HCT116 (cell line): ENCODE results near the gene MFSD1. TPM values are rescaled to one million over a fixed set of nuclear protein-coding genes. Genes with fewer than 3 reads are reported as not detected.

Experiments
- ATAC-seq: fragments of 200-7000 bp; cut with Tn5 transposase; 2 replicates; pipeline ENCODE4 v1.9.1; 2020; ENCODE audit warnings: mild to moderate bottlenecking, moderate library complexity
- BruUV-seq: library from RNA; stranded (reverse); fragments of 400-500 nt; replicated peaks from 2 replicates; lab custom pipeline; 2021; lab: Mats Ljungman, UMichigan
- CTCF ChIA-PET: fragments of 300-600 bp; sonication (Branson Sonifier 250); formaldehyde crosslinking; loops from one replicate; lab custom pipeline; 2021; ENCODE audit warnings: antibody characterized with exemption; lab: Charles Lee
- POLR2A ChIA-PET: fragments of 300-600, 350-600 bp; sonication (Branson Sonifier 250); formaldehyde crosslinking; loops from one replicate; lab custom pipeline; 2021; ENCODE audit warnings: antibody characterized with exemption; lab: Charles Lee
- RAD21 ChIA-PET, 2 experiments: fragments of 300-600 bp; sonication (Branson Sonifier 250); formaldehyde crosslinking; loops; one replicate each; lab custom pipeline; 2023; ENCODE audit warnings: low total read pairs in 2 of 2; ENCODE audit not compliant: uncharacterized antibody in 2 of 2, unreplicated experiment in 2 of 2, low non-redundant PET in 1 of 2; lab: Charles Lee
- DNase-seq: peaks from one replicate; pipeline ENCODE4 v3.0.0-alpha.2; 2010; ENCODE audit warnings: low read depth, low spot score
- H2AFZ ChIP-seq: fragments of 200-600 bp; shearing (Covaris generic), sonication (generic); 2 replicates; pipeline ENCODE4 v1.6.1; 2017; ENCODE audit warnings: low read depth, mixed run types, mixed read lengths, antibody characterized with exemption, low read length; ENCODE audit not compliant: poor library complexity, severe bottlenecking
- H3K27ac ChIP-seq: 2 replicates; pipeline ENCODE4 v1.5.1; 2012; ENCODE audit warnings: low read depth, low read length
- H3K27me3 ChIP-seq: fragments of 200-600 bp; sonication (generic); 2 replicates; pipeline ENCODE4 v1.6.1; 2016; ENCODE audit warnings: mixed run types, low read length, mixed read lengths; ENCODE audit not compliant: insufficient read depth
- H3K36me3 ChIP-seq, 2 experiments: fragments of 200-500 bp in 1 of 2; fragments of 200-600 bp in 1 of 2; sonication (Bioruptor generic) in 1 of 2; sonication (generic) in 1 of 2; 2 replicates each; pipeline versions ENCODE4 v1.5.1 to v1.6.1; 2014 to 2016; ENCODE audit warnings: low read length in 2 of 2, inconsistent platforms in 1 of 2, mixed read lengths in 1 of 2, mixed run types in 1 of 2; ENCODE audit not compliant: insufficient read depth in 2 of 2, control insufficient read depth in 1 of 2
- H3K4me1 ChIP-seq, 2 experiments: fragments of 200-600 bp in 1 of 2; sonication (generic) in 1 of 2; 2 replicates each; pipeline versions ENCODE4 v1.5.1 to v1.6.1; 2012 to 2017; ENCODE audit warnings: low read length in 2 of 2, inconsistent platforms in 1 of 2, mild to moderate bottlenecking in 1 of 2, mixed read lengths in 1 of 2, mixed run types in 1 of 2, moderate library complexity in 1 of 2; ENCODE audit not compliant: insufficient read depth in 2 of 2, control insufficient read depth in 1 of 2
- H3K4me2 ChIP-seq: fragments of 200-600 bp; sonication (generic); 2 replicates; pipeline ENCODE4 v1.6.1; 2017; ENCODE audit warnings: mixed run types, low read length, mixed read lengths
- H3K4me3 ChIP-seq, 2 experiments: fragments of 200-600 bp in 1 of 2; sonication (generic) in 1 of 2; replicated peaks in 1 of 2; 2 replicates each; pipeline ENCODE4 v1.5.1; 2011 to 2016; ENCODE audit warnings: low read length in 2 of 2, control low read depth in 1 of 2, low read depth in 1 of 2, mild to moderate bottlenecking in 1 of 2, mixed read lengths in 1 of 2, mixed run types in 1 of 2
- H3K79me2 ChIP-seq: fragments of 200-600 bp; sonication (generic); 2 replicates; pipeline ENCODE4 v1.6.1; 2017; ENCODE audit warnings: mild to moderate bottlenecking, mixed run types, low read length, moderate library complexity, mixed read lengths; ENCODE audit not compliant: insufficient read depth
- H3K9ac ChIP-seq: fragments of 200-600 bp; sonication (generic); 2 replicates; pipeline ENCODE4 v1.6.1; 2016; ENCODE audit warnings: low read length, mixed read lengths
- H3K9me2 ChIP-seq: fragments of 200-600 bp; sonication (generic), shearing (Covaris generic); 2 replicates; pipeline ENCODE4 v1.6.1; 2017; ENCODE audit warnings: mixed run types, mild to moderate bottlenecking, moderate library complexity; ENCODE audit not compliant: insufficient read depth
- H3K9me3 ChIP-seq, 2 experiments: fragments of 200-500 bp in 1 of 2; fragments of 200-600 bp in 1 of 2; sonication (Bioruptor generic) in 1 of 2; sonication (generic) in 1 of 2; 2 replicates each; pipeline ENCODE4 v1.6.1; 2014 to 2017; ENCODE audit warnings: low read length in 2 of 2, mixed read lengths in 2 of 2, inconsistent platforms in 1 of 2, low read depth in 1 of 2, mild to moderate bottlenecking in 1 of 2, mixed run types in 1 of 2, moderate library complexity in 1 of 2; ENCODE audit not compliant: control insufficient read depth in 1 of 2, insufficient read depth in 1 of 2
- H4K20me1 ChIP-seq: fragments of 200-600 bp; sonication (generic), shearing (Covaris generic); 2 replicates; pipeline ENCODE4 v1.6.1; 2017; ENCODE audit warnings: mixed run types, mild to moderate bottlenecking, moderate library complexity; ENCODE audit not compliant: insufficient read depth
- EGR1 ChIP-seq: IDR thresholded peaks from 2 replicates; pipeline ENCODE4 v1.6.1; 2012; ENCODE audit warnings: low read depth
- ELF1 ChIP-seq: IDR thresholded peaks from 2 replicates; pipeline ENCODE4 v1.6.1; 2012; ENCODE audit warnings: low read depth, borderline replicate concordance
- EZH2 ChIP-seq: fragments of 200-600 bp; sonication (generic); IDR thresholded peaks from 2 replicates; pipeline ENCODE4 v1.6.1; 2017; ENCODE audit warnings: antibody characterized with exemption, mixed run types
- EZH2phosphoT487 ChIP-seq: fragments of 200-600 bp; IDR thresholded peaks from 2 replicates; pipeline ENCODE4 v1.6.1; 2018; ENCODE audit warnings: antibody characterized with exemption, borderline replicate concordance
- POLR2A ChIP-seq: IDR thresholded peaks from 2 replicates; pipeline ENCODE4 v1.7.0; 2011; ENCODE audit warnings: borderline replicate concordance; ENCODE audit not compliant: insufficient read depth, insufficient read length; ENCODE audit errors: extremely low read depth
- POLR2AphosphoS5 ChIP-seq: IDR thresholded peaks from 2 replicates; pipeline ENCODE4 v1.6.1; 2011; ENCODE audit warnings: mild to moderate bottlenecking, low read depth, low read length, moderate library complexity
- SIN3A ChIP-seq: IDR thresholded peaks from 2 replicates; pipeline ENCODE4 v1.6.1; 2012; ENCODE audit warnings: low read depth
- TCF7L2 ChIP-seq: IDR thresholded peaks from 2 replicates; pipeline ENCODE4 v1.7.0; 2011; ENCODE audit warnings: borderline replicate concordance, inconsistent platforms; ENCODE audit not compliant: insufficient read depth, insufficient read length; ENCODE audit errors: extremely low read depth
- YY1 ChIP-seq: IDR thresholded peaks from 2 replicates; pipeline ENCODE4 v1.6.1; 2011; ENCODE audit warnings: low read length, low read depth, moderate library complexity, mild to moderate bottlenecking; ENCODE audit not compliant: insufficient replicate concordance; ENCODE audit errors: extremely low read depth
- ZFX ChIP-seq: fragments of 450-650 bp; IDR thresholded peaks from 2 replicates; pipeline ENCODE4 v1.6.1; 2017
- intact Hi-C: fragments of 100-400 bp; cut with micrococcal nuclease; formaldehyde crosslinking; loops from 2 replicates; pipeline ENCODE4 v1.10.0; 2022
- total RNA-seq: library from RNA; stranded (reverse); gene quantifications from one replicate; pipeline ENCODE4 v1.2.1, GENCODE V29; 2021; ENCODE audit not compliant: unreplicated experiment
- TF ChIP-seq, protein P1 (sequence below), 3 experiments: fragments of 200-600 bp in 1 of 3; sonication (generic) in 1 of 3; IDR thresholded peaks in 2 of 3; conservative IDR thresholded peaks in 1 of 3; 2 replicates each; pipeline ENCODE4 v1.5.1; 2012 to 2017; ENCODE audit warnings: low read depth in 2 of 3, low read length in 2 of 3, antibody characterized with exemption in 1 of 3, borderline replicate concordance in 1 of 3, control low read depth in 1 of 3, mild to moderate bottlenecking in 1 of 3, mixed read lengths in 1 of 3, mixed run types in 1 of 3, moderate library complexity in 1 of 3; ENCODE audit not compliant: insufficient read depth in 1 of 3
- TF ChIP-seq, protein P2 (sequence below): IDR thresholded peaks from 2 replicates; pipeline ENCODE4 v1.6.1; 2012
- TF ChIP-seq, protein P3 (sequence below): IDR thresholded peaks from 2 replicates; pipeline ENCODE4 v1.6.1; 2012

Gene MFSD1
- total RNA-seq, 1 experiment from 2014 or later = 12.8 TPM

DNA sequence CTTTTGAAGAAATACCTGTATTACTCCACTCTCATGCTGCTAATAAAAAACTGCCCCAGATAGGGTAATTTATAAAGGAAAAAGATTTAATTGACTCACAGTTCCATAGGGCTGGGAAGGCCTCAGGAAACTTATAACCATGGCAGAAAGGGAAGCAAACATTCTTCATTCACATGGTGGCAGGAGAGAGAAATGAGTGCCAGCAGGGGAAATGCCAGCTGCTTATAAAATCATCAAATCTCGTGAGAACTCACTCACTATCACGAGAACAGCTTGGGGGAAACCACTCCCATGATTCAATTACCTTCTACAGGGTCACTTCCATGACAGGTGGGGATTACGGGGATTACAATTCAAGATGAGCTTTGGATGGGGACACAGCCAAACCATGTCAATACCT lies 18.7 kb downstream of the MFSD1 start:
- H3K9me3 ChIP-seq = no peaks in the 10 kb centered on the region
- no peak overlapping the region for H2AFZ ChIP-seq
- no peak overlapping the region for H3K4me3 ChIP-seq
- CTCF ChIA-PET = no interaction called here
- no peaks in the 10 kb centered on the region for H3K79me2 ChIP-seq
- DNase-seq = no peak
- RAD21 ChIA-PET = no interaction called here
- intact Hi-C loops = no loop called here
- no peaks in the 10 kb centered on the region for H3K4me1 ChIP-seq
- no TSS peak for BruUV-seq
- POLR2A ChIA-PET = no interaction called here
- no peak overlapping the region for H3K27ac ChIP-seq
- no peaks in the 10 kb centered on the region for H4K20me1 ChIP-seq
- no peak for ATAC-seq
- H3K4me2 ChIP-seq = no peak overlapping the region
- H3K9ac ChIP-seq = no peak overlapping the region
- no peaks in the 10 kb centered on the region for H3K27me3 ChIP-seq
- TF ChIP-seq POLR2AphosphoS5 (no peak), POLR2A (no peak), EZH2 (no peak), SIN3A (no peak), TCF7L2 (no peak), ELF1 (no peak), ZFX (no peak), EZH2phosphoT487 (no peak), YY1 (no peak), EGR1 (no peak)
- TF ChIP-seq, protein P1, sequence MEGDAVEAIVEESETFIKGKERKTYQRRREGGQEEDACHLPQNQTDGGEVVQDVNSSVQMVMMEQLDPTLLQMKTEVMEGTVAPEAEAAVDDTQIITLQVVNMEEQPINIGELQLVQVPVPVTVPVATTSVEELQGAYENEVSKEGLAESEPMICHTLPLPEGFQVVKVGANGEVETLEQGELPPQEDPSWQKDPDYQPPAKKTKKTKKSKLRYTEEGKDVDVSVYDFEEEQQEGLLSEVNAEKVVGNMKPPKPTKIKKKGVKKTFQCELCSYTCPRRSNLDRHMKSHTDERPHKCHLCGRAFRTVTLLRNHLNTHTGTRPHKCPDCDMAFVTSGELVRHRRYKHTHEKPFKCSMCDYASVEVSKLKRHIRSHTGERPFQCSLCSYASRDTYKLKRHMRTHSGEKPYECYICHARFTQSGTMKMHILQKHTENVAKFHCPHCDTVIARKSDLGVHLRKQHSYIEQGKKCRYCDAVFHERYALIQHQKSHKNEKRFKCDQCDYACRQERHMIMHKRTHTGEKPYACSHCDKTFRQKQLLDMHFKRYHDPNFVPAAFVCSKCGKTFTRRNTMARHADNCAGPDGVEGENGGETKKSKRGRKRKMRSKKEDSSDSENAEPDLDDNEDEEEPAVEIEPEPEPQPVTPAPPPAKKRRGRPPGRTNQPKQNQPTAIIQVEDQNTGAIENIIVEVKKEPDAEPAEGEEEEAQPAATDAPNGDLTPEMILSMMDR (IDR thresholded peaks at IDR 0.05 in 2 of 3, conservative IDR thresholded peaks at IDR 0.05 in 1 of 3; ENCODE audit: borderline replicate concordance in 1 of 3, insufficient read depth in 1 of 3, low read depth in 2 of 3, low read length in 2 of 3) = no peak
- TF ChIP-seq, protein P2, sequence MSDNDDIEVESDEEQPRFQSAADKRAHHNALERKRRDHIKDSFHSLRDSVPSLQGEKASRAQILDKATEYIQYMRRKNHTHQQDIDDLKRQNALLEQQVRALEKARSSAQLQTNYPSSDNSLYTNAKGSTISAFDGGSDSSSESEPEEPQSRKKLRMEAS = no peak
- TF ChIP-seq, protein P3, sequence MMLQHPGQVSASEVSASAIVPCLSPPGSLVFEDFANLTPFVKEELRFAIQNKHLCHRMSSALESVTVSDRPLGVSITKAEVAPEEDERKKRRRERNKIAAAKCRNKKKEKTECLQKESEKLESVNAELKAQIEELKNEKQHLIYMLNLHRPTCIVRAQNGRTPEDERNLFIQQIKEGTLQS = no peak
- peaks cover 0 to 2% of the 10 kb centered on the region in 2 experiments; a peak in 1 of 4 replicates for H3K36me3 ChIP-seq
- no peaks in the 10 kb centered on the region for H3K9me2 ChIP-seq
